Measurements from ENCODE around the gene FHAD1.

GRCh38 chr1:15323989-15324868, 77.2 kb downstream of the FHAD1 start:
- no peak for TF ChIP-seq POLR2A (IDR thresholded peaks at IDR 0.05)
- no peak for TF ChIP-seq CTCF (IDR thresholded peaks at IDR 0.05)

Data from Peyer's patch (tissue), 4 donors.